Dermis microvascular lymphatic vessel endothelial cell (primary cell): ENCODE results near the gene KXD1. TPM values are rescaled to one million over a fixed set of nuclear protein-coding genes. Genes with fewer than 3 reads are reported as not detected.
"Not testable (repeated sequence)": the region's sequence is repeated elsewhere in the genome, so short reads cannot be mapped to it uniquely, and the experiment has no call there.

ENCODE experiments used
- DNase-seq, 2 donors: peaks; one replicate each; pipeline versions ENCODE4 v3.0.0 to v3.0.0-alpha.2; 2010; ENCODE audit warnings: low read depth in 2 of 2
- total RNA-seq: library from RNA; depleted of rRNA; stranded (reverse); fragments of >200 nt; gene quantifications from 2 replicates; pipeline ENCODE4 v1.2.1, GENCODE V29; 2014

Gene KXD1
- total RNA-seq: 54.6 and 70.2 TPM in 2 replicates

DNA sequence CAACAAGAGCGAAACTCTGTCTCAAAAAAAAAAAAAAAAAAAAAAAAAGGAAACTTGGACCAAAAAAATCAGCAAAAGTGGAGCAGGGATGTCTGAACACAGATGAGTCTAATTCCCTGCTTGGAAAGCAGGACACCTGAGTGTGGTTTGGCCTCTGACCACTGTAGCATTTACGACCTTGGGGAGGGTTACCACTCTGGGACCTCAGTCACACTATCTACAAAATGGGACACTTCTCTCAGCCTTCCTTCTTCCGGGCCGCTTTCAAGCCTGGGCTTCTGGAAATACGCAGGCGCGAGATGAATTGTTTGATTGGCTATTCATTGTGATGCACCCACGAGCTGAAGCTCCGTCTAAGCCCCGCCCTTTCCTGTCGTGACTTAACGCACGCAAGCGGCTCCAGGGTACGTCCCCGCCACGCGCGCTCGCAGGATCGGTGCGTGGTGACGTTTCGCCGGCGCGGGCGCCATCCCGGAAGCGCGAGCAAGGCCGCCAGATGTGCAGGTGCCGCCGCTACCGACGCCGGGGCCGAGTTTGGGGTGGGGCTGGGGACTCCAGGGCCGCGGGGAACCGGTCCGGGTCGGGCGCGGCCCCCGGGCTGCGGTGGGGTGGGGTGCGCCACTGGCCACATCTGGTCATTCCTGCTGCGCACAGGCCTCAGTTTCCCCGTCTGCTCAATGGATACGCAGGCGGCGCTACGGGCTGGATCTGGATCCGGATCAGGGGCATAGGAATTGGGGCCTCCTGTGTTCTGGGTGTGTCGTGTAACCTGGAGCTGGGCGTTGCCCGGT, at the start of gene KXD1:
Gene KXD1 (plus strand): TSS at position 460 of the 791 bp plus-strand sequence. CDS start 4,187 bp downstream, outside the sequence.
- peak; percentile 99 for DNase-seq

- no peak for DNase-seq
Observed at GRCh38 chr19:18508585-18508984, 49.1 kb upstream of the KXD1 start.

GRCh38 chr19:18510216-18510615, 47.5 kb upstream of the KXD1 start:
- no peak for DNase-seq

GRCh38 chr19:18513868-18514267, 43.8 kb upstream of the KXD1 start:
- no peak for DNase-seq

DNA sequence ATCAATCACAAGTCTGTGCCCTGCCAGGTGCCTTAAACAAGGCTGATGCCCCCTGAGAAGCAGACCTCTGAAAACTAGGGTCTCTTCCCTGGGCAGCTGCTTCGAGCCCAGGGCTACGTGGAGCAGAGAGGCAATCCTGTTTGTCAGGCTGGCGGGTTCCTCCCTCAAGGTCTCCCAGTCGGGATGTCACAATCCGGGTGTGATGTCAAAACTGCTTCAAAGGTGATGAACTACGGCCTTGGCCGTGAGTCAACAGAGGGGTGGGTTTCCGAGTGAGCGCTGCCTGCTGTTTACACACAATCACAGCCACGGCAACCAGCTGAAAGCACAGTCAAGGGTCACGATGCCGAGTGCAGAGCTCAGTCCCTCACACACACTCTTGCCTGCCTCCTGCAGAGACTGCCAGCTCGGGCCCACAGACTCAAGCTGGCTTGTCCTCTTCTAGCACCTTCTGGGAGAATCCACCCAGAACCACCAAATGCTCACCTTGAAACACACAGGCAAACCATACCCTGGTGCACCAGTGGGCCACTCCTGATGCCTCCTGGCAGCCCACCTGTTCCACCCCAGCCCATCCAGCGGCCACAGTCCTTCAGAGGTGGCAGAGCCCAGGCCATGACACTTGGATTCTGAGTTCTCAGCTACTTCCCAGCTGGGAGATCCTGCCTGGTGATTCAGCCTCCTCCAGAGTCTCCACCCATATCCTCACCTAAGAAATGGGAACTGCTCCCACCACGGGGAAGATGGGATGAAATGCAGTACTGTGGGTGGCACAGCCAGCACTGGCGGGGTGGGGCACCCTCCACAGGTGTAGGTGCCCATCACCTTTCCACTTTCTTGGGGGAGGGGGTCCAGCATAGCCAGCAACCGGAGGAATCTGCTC, 42.6 kb upstream of the KXD1 start:
- DNase-seq: peak; percentile 94 to 98

- no peak for DNase-seq
Observed at GRCh38 chr19:18515959-18516358, 41.7 kb upstream of the KXD1 start.

- DNase-seq: no peak
Observed at GRCh38 chr19:18517606-18518005, 40.1 kb upstream of the KXD1 start.

- no peak for DNase-seq
Observed at GRCh38 chr19:18518639-18519038, 39.0 kb upstream of the KXD1 start.

DNA sequence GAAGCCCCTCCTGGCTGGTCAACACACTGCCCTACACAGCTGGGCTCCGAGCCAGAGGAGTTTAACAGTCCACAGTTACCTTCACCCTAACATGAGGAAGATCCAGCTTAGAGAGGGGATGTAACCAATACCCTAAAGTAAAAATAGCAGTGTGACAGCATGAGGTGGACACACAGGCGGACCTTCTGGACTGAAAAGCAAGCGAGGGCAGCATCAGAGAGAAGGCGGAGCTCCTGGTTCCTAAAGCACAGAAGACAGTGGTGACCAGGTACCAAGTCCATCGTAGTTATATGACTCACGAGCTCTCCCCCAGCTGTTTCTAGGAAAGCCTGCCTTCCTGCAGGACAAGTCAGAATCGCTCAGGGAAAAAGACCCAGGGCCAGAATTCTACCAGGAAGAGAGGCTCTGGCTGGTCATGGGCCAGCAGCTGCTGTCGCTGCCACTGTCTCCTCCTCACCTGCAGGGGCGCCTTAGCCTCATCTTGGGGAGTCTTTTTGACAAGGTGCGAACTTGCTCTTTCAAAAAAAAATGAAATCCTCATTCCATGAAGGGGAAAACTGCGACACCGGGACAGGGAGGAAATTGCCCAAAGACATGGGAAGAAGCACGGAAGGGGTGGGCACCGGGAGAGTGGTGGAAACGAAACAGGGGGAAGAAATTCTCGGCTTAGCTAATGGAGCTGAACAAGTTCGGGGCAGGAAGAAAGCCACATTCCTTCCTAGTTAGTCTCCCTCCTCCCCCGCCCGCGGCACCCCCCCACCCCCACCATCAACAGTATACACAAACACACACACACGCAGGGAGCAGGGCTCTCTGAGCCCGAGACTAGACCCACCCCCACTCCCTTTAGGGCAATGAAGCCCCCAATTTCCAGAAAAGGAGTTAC, 37.5 kb upstream of the KXD1 start:
- peak; percentile 37 to 79 for DNase-seq

- DNase-seq: peak in 1 of 2 donors; percentile 41
Observed at GRCh38 chr19:18520848-18521691, 36.6 kb upstream of the KXD1 start.

- DNase-seq: no peak
Observed at GRCh38 chr19:18521692-18522123, 36.0 kb upstream of the KXD1 start, which contains the start of gene ELL. Gene ELL, minus strand, starts transcription at chr19:18522070. Its CDS starts 15 bp downstream, at chr19:18522055.

GRCh38 chr19:18522124-18522861, 35.4 kb upstream of the KXD1 start:
- peak; percentile 99 to 100 for DNase-seq

DNA sequence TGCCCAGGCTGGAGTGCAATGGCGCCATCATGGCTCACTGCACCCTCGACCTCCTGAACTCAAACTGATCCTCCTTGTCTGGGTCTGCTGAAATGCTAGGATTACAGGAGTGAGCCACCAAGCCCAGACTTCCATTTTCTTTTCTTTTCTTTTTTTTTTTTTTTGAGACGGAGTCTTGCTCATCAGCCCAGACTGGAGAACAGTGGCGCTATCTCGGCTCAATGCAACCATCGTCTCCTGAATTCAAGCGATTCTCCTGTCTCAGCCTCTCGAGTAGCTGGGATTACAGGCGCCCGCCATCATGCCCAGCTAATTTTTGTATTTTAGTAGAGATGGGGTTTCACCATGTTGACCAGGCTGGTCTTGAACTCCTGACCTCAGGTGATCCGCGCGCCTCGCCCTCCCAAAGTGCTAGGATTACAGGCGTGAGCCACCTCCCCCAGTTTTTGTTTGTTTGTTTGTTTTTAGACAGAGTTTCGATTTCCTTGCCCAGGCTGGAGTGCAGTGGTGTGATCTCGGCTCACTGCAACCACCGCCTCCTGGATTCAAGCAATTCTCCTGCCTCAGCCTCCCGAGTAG, 34.7 kb upstream of the KXD1 start:
- DNase-seq: not testable (repeated sequence)

DNA sequence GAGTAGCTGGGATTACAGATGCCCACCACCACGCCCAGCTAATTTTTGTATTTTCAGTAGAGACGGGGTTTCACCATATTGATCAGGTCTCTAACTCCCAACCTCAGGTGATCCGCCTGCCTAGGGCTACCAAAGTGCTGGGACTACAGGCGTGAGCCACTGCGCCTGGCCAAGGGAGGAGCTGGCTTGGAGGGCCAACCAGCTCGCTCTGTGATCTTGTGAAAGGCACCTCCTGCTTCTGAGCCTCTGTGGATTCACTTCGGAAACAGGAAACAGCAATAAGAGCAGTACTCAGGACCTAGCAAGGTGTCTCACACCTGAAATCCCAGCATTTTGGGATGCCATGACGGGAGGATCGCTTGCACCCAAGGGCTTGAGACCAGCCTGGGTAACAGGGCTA, 33.8 kb upstream of the KXD1 start:
- DNase-seq: no peak

DNA sequence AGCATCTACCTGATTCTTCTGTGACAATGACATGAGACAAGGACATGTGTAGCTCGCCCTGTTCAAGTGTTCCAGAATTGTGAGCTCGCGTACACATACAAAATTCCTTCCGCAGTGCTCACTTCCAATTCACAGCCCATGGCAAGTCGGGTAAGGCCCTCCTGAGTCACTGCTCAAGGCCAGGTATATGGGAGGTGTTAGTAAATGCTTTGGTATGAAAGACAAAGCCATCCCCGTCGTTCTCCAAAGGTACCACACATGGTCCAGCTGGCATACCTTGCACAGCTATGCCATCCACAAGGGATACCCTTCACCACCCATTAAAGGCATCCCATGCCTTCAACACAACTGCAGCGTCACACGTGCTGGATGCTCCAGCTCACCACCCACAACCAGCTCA, 31.4 kb upstream of the KXD1 start:
- no peak for DNase-seq

- no peak for DNase-seq
Observed at GRCh38 chr19:18529782-18530181, 27.9 kb upstream of the KXD1 start.

DNA sequence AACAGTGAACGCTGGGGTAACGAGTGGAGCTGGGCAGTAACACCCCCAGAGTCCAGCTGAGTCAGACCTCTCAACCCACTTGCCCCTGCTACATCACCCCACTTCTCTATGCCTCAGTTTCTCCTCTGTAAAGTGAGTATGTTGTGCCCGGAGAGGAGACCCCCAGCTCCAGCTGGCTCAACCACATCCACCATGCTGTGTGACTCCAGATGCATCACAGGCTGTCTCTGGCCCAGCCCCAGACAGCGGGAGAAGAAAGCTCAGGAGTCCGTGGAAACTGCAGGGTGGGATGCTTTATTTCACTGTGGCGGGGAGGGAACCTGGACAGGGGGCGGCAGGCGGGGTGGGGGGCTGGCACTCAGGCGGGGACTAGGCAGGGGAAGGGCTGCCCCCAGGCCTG, 26.2 kb upstream of the KXD1 start:
- DNase-seq: no peak

- DNase-seq: no peak
Observed at GRCh38 chr19:18532168-18532890, 25.3 kb upstream of the KXD1 start.

- DNase-seq: no peak
Observed at GRCh38 chr19:18533058-18533457, 24.6 kb upstream of the KXD1 start.
